ENCODE results near the gene ADAM10.

The ADAM10 gene

GRCh38 chr15:58678683-58679082 lies 70.8 kb downstream of the ADAM10 start:
- no peak for TF ChIP-seq CTCF (IDR thresholded peaks at IDR 0.05; ENCODE audit: insufficient read depth, low read length, missing control alignments)
- H3K4me3 ChIP-seq (ENCODE audit: low read depth, low read length), result no peak overlapping the region
- CTCF ChIA-PET, result no interaction called here
- POLR2A ChIA-PET, result no interaction called here
- no peak for DNase-seq (ENCODE audit: low read depth, low spot score)

GRCh38 chr15:58677426-58677825 lies 72.1 kb downstream of the ADAM10 start:
- no peak for DNase-seq (ENCODE audit: low read depth, low spot score)
- no peak overlapping the region for H3K4me3 ChIP-seq (ENCODE audit: low read depth, low read length)
- CTCF ChIA-PET, result no interaction called here
- POLR2A ChIA-PET, result no interaction called here
- no peak for TF ChIP-seq CTCF (IDR thresholded peaks at IDR 0.05; ENCODE audit: insufficient read depth, low read length, missing control alignments)

- POLR2A ChIA-PET, result no interaction called here
- CTCF ChIA-PET, result no interaction called here
- no peak for TF ChIP-seq CTCF (IDR thresholded peaks at IDR 0.05; ENCODE audit: insufficient read depth, low read length, missing control alignments)
- H3K4me3 ChIP-seq (ENCODE audit: low read depth, low read length), result no peak overlapping the region
- DNase-seq (ENCODE audit: low read depth, low spot score), result no peak
Measured at GRCh38 chr15:58676766-58677165, 72.7 kb downstream of the ADAM10 start.

- ChIA-PET CTCF (no interaction called here), POLR2A (interaction anchor here (0.6 kb wide), 1 partner anchor 79 kb away, joined by 3 read pairs; no protein-coding TSS in a partner anchor)
- no peak overlapping the region for H3K4me3 ChIP-seq (ENCODE audit: low read depth, low read length)
- TF ChIP-seq CTCF (IDR thresholded peaks at IDR 0.05; ENCODE audit: insufficient read depth, low read length, missing control alignments), result no peak
- no peak for DNase-seq (ENCODE audit: low read depth, low spot score)
Measured at GRCh38 chr15:58671186-58671585, 78.3 kb downstream of the ADAM10 start.

GRCh38 chr15:58669108-58669507 lies 80.4 kb downstream of the ADAM10 start:
- ChIA-PET POLR2A (no interaction called here), CTCF (no interaction called here)
- no peak for DNase-seq (ENCODE audit: low read depth, low spot score)
- no peak for TF ChIP-seq CTCF (IDR thresholded peaks at IDR 0.05; ENCODE audit: insufficient read depth, low read length, missing control alignments)
- no peak overlapping the region for H3K4me3 ChIP-seq (ENCODE audit: low read depth, low read length)

- TF ChIP-seq CTCF (IDR thresholded peaks at IDR 0.05; ENCODE audit: insufficient read depth, low read length, missing control alignments), result no peak
- no peak overlapping the region for H3K4me3 ChIP-seq (ENCODE audit: low read depth, low read length)
- no peak for DNase-seq (ENCODE audit: low read depth, low spot score)
- CTCF ChIA-PET, result no interaction called here
- POLR2A ChIA-PET, result interaction anchor here (0.5 kb wide), 1 partner anchor 94 kb away, joined by 4 read pairs; no protein-coding TSS in a partner anchor
Measured at GRCh38 chr15:58666957-58667356, 82.5 kb downstream of the ADAM10 start.

Data from AG04449 (cell line).